Stromal cell of bone marrow (primary cell): ENCODE results near the gene MYO9A.

Source experiments
- DNase-seq: peaks from one replicate; pipeline ENCODE4 v3.0.0-alpha.2; 2012; ENCODE audit warnings: low read depth

Gene MYO9A

DNA sequence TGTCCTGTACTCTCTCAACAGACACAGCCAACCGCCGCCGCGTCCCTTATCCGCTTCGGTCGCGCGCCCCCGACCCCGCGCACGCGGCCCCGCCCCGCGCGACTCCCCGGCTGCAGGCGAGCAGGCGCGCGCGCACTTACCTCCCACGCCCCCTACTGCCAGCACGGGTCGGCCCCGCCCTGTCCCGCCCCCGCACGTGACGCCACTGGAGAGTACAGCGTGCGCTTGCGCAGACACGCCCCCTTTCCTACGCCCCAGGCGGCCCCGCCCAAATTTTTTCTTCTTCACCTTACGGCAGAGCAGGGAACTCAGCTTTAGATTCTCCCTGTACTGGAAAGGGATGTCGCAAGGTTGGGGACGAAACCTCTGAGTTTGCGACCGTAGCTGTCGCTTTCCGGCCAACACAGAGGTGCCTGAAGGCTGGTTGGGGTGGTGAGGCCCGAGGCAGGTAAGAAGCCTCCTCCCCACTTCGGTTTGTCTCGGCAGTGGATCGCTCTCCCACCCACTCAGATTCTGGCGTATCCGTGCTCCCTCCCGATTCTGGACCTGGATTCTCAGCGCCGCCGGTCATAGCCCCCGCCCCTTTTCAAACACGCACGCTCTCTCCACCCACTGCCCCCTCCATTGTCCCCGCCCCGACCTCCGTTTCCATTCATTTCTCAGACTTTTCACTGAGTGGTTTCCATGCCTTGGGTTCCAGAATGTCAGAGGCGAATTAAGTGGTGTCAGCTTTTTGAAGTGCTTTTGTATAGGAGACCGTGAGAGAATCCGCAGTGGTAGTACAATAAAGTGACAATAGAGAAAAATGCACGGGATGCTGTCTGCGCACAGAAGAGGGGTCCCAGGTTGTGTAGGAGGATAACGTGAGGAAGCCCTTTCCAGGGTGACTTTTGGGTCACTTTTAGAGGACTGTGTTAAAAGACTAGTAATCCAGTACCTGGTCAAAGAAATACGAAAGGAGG lies at the start of gene MYO9A, which contains the start of gene SENP8:
MYO9A (minus strand) TSS at position 134 of the 962 bp plus-strand sequence. CDS start 71,587 bp downstream, outside the sequence.
SENP8 (plus strand) TSS at position 387 of the 962 bp plus-strand sequence. CDS start 21,221 bp downstream, outside the sequence.
- peak; percentile 95 for DNase-seq

DNA sequence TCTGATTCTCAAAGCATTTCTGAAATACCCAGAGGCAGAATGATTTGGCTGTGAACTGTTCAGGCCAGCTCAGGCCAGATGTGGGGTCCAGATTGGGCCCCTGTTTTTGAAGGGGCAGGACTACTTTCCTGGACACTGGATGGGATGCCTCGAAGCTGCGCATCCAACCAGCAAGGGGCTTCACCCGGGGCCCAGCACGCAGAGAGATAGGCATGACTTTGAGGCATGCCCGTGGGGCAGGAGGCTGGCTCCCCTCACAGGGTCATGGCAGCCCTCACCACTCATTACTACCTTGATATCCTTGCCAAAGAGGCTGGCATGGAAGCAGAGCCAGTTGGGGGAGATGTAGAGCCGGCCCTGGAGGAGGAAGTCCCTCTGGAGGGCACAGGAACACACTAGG lies 49.5 kb upstream of the MYO9A start:
- DNase-seq: no peak

- no peak for DNase-seq
These were observed 48.9 kb upstream of the MYO9A start for GRCh38 chr15:72166716-72167417.

DNA sequence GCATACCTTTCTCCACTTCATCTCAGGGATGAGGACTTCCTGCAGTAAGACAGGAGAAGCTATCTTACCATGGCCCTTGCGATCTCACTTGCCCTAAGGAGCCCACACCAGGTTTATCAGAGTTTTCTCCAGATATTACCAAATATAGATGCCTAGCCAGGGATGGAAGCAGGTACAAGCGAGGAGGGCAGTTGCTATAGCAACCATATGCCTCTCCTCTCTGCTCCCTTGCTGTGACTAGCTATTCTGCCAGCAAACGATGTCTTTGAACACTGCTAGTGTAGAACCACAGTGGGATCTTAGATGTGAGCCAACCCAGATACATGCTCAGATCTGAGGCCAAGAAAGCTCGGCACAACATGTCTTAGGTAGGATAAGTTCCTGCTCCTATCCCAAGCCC lies 45.8 kb upstream of the MYO9A start:
- no peak for DNase-seq

DNA sequence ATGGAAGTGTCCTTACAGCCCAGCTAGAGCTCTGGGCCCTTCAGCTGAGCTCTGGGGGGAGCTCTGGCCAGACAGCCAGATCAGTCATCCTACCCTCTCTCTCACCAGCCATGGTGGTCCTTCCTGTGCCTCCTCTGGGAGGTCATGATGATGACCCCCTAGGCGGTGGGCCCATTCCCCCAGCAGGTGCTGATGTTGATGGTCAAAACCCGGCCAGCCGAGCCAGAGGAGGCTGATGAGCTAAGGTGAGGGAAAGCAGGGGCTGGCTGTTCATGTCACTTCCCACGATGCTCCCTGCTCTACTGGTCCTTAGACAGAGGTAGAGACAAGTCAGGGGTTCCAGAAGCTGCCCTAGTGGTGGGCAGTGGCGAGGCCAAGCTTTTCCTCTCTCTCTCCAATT lies 44.6 kb upstream of the MYO9A start:
- DNase-seq: no peak

GRCh38 chr15:72161361-72162132 lies 43.6 kb upstream of the MYO9A start:
- DNase-seq: no peak

DNA sequence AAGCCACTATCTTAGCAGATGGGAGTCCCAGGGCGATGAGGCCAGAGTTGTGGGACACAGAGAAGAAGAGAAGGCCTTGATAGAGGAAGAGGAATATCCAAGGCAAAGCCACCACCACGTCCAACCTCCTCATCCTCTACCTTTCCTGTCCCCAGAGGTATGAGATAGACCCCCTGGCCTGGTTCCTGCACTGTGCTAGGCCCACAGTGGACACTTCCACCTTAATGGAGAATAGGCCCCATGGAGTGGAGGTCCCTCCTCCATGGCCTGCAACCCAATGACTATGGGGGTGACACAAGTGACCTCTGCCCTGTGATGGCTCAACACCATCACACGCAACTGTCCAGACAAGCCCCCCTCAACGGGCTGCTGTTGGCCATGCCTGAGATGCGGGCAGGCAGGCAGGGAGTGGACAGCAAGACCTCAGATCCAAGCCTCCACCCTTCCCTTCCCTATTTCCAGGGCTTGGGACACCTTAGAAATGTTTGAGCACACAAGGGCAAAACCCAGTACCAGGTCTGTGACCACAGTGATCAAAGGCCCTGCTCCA lies 42.8 kb upstream of the MYO9A start:
- no peak for DNase-seq

- DNase-seq: no peak
These were observed 39.0 kb upstream of the MYO9A start for GRCh38 chr15:72156928-72157327.

- peak; percentile 71 for DNase-seq
These were observed 38.0 kb upstream of the MYO9A start for GRCh38 chr15:72155635-72156616.

DNA sequence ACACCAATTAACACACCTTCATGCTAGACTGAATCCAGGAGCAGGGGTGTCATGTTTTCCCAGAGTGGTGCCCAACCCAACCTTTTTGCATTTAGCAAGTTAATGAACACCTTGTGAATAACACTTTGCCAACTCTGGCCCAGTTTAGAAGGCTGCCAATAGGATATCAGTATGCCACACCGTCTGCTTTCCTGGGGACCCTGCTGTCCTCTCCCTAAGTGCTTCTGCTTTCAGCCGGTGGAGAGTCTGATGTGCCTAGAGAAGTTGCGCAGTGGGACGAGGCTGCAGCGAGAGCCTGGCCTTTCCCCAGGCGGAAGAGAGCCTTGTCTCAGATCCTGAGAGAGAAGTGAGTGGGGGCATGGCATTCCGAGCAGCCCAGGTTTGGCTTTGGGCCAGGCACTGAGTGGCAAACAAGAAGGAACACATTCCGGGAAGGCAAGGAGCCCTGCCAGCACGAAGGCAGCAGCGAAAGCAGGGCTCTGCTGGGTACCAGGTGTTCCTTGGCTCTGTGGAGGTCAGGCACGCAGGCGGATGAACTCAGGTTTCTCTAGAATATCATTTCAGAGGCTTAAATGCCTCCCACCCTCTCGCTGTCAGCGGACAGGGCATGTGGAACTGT lies 37.2 kb upstream of the MYO9A start:
- no peak for DNase-seq

DNA sequence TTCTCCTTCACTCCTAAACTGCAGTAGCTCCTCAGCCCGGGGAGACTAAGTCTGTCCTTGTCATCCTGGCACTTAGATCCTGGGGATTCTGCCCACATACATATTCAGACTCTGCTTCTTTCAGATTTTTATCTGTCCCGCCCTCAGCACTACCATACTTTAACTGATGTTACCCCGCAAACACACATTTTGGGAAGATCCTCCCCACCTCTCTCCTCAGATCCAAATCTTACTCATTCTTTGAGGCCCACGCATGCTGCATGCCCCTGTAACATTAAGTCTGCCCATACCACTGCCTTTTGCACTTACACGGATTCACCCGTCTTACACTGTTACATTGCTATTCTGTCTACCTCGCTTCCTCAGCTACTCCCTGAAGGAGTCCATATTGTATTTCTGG lies 36.4 kb upstream of the MYO9A start:
- no peak for DNase-seq

DNA sequence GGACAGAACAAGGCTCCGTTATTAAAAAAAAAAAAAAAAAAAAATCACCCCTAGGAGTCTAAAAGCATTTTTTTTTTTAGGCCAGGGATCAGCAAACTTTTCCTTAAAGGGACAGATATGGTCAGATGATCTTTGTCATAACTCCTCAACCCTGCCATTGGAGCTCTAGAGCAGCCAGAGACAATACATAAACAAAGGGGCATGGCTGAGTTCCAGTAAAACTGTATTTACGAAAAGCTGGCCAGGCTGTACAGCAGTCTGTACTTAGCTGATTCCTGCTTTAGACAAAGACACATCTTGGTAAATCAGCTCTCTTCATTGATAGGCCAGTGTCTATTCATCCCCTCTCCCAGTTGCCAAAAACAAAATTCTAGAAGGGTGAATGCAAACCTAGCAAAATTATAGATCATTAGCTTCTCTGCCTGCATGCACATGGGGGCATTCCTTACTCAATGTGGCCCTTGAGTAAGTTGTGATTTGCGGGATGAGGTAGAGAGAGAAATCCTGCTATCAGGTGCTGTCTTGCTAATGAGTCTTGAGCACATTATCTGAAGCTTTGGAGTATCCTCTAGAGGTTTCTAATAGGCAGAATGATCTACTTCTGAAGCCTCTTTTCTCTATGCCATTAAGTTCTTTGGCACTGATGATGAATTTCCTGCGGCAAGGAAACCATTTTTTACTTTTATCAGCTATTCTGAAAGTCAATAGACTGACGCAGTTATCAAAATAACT lies 35.5 kb upstream of the MYO9A start:
- no peak for DNase-seq

GRCh38 chr15:72147418-72147817 lies 29.5 kb upstream of the MYO9A start:
- DNase-seq: no peak

GRCh38 chr15:72146934-72147333 lies 29.0 kb upstream of the MYO9A start:
- DNase-seq: no peak

DNA sequence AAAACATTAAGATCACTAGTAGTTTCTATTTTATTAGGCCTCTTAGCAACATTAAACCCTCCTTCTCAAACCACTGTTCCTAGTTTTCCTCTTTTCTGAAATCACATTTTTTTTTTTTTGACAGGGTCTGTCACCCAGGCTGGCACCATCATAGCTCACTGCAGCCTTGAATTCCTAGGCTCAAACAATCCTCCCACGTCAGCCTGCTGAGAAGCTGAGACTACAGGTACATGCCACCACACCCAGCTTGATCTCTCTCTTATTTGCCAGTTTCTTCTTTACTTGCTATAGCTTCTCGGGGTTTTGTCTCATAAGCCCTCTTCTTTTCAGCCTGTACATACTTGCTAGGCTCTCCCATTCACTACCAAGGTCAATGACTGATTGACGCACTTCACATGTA lies 28.3 kb upstream of the MYO9A start:
- DNase-seq: no peak

GRCh38 chr15:72141171-72142084 lies 23.5 kb upstream of the MYO9A start:
- DNase-seq: no peak

- no peak for DNase-seq
These were observed 22.1 kb upstream of the MYO9A start for GRCh38 chr15:72140088-72140487.

DNA sequence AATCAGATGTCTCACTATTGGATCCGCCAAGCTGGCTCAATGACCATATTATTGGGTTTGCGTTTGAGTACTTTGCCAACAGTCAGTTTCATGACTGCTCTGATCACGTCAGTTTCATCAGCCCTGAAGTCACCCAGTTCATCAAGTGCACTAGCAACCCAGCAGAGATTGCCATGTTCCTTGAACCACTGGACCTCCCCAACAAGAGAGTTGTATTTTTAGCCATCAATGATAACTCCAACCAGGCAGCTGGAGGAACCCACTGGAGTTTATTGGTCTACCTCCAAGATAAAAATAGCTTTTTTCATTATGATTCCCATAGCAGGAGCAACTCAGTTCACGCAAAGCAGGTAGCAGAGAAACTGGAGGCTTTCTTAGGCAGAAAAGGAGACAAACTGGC lies 21.7 kb upstream of the MYO9A start:
- DNase-seq: no peak
